Stimulated activated naive CD8-positive, alpha-beta T cell treated with anti-CD3 and anti-CD28 coated beads, Interleukin-15, amount 100 ng/mL, for 72 hours (primary cell): ENCODE measurements around the gene MGMT.

Experiments
- ATAC-seq: fragments of 150-1000 bp; cut with Tn5 transposase; 2 replicates; pipeline ENCODE4 v1.10.0; 2021; ENCODE audit warnings: mild to moderate bottlenecking, moderate library complexity
- DNase-seq, 2 donors: peaks; one replicate each; pipeline ENCODE4 v3.0.0; 2021 to 2022
- H3K27ac Mint-ChIP-seq, 2 donors: one replicate each; pipeline ENCODE4 v1.8.0; 2022; ENCODE audit warnings: mild to moderate bottlenecking in 2 of 2, mixed read lengths in 2 of 2, moderate library complexity in 2 of 2
- H3K27me3 Mint-ChIP-seq: one replicate; pipeline ENCODE4 v1.8.0; 2022; ENCODE audit warnings: mixed read lengths
- H3K4me1 Mint-ChIP-seq: one replicate; pipeline ENCODE4 v1.8.0; 2022; ENCODE audit warnings: mild to moderate bottlenecking, mixed read lengths
- H3K4me3 Mint-ChIP-seq, 2 donors: one replicate each; pipeline ENCODE4 v1.8.0; 2022; ENCODE audit warnings: mild to moderate bottlenecking in 2 of 2, mixed read lengths in 2 of 2, moderate library complexity in 1 of 2
- H3K9me3 Mint-ChIP-seq, 2 donors: one replicate each; pipeline ENCODE4 v1.8.0; 2022; ENCODE audit warnings: mixed read lengths in 2 of 2

The MGMT gene

GRCh38 chr10:129796710-129797420 lies 329.8 kb downstream of the MGMT start:
- H3K27me3 Mint-ChIP-seq = peaks cover 7% of the 10 kb centered on the region
- H3K4me1 Mint-ChIP-seq = no peaks in the 10 kb centered on the region
- ATAC-seq (no peak), DNase-seq (no peak)
- H3K4me3 Mint-ChIP-seq = no peak overlapping the region
- H3K9me3 Mint-ChIP-seq = peaks cover 35 to 78% of the 10 kb centered on the region in 2 donors
- no peak overlapping the region for H3K27ac Mint-ChIP-seq

GRCh38 chr10:129799942-129800341 lies 332.9 kb downstream of the MGMT start:
- H3K27me3 Mint-ChIP-seq = peaks cover 7% of the 10 kb centered on the region

DNA sequence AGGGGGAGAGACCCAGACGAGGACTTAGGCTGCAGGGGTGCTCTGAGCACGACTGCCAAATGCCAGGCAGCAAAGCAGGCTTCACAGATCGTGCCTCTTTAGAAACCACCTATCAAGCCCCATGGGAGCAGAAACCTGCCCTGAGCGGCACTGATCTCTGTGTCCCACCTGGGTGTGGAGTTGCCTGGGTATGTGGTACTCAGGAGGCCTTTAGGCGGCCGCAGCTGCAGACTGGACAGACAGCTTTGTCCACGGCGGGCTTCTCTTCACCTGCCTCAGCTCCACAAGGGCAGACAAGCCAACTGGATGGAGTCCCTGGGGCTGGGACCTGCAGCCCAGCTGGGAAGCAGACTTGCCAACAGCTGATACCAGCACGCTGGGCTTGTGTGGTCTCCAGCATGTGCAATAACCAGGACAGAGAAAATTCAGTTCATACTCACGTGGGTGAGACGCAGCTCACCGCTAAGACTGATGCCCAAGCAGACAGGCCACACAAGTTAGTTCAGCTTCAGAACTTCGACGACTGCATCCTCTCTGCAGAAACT lies 333.8 kb downstream of the MGMT start:
- DNase-seq = no peak
- no peaks in the 10 kb centered on the region for H3K4me1 Mint-ChIP-seq
- H3K9me3 Mint-ChIP-seq = peaks cover 41 to 76% of the 10 kb centered on the region in 2 donors
- no peak overlapping the region for H3K27ac Mint-ChIP-seq
- H3K4me3 Mint-ChIP-seq = no peak overlapping the region
- H3K27me3 Mint-ChIP-seq = peaks cover 7% of the 10 kb centered on the region
- no peak for ATAC-seq

More at GRCh38 chr10:129799942-129800341, 332.9 kb downstream of the MGMT start:
- Mint-ChIP-seq H3K4me3 (no peak overlapping the region), H3K4me1 (no peaks in the 10 kb centered on the region), H3K27ac (no peak overlapping the region), H3K9me3 (peaks cover 42 to 76% of the 10 kb centered on the region in 2 donors)
- ATAC-seq = no peak
- no peak for DNase-seq

DNA sequence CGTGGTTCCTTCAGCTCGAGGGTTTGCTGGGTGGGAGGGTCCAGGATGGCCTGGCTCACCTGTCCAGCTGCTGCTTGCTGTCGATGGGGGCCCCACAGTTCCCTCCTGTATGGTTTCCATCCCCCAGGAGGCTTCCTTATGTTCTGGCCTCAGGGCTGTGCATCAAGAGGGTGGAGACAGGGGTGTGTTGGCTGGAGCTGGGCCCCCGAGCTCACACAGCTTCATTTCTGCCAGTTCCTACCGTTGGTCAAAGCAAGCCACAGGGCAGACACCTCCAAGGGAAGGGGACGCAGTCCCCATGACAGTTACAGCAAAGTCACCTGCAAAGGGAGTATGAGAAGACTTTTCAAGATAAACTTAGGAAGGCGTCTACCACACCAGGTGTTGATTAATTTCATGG lies 340.2 kb downstream of the MGMT start:
- no peak for ATAC-seq

GRCh38 chr10:129808092-129808983 lies 341.3 kb downstream of the MGMT start:
- Mint-ChIP-seq H3K9me3 (peaks cover 22 to 47% of the 10 kb centered on the region in 2 donors), H3K4me1 (no peaks in the 10 kb centered on the region), H3K27me3 (no peaks in the 10 kb centered on the region), H3K4me3 (no peak overlapping the region), H3K27ac (no peak overlapping the region)
- DNase-seq (no peak), ATAC-seq (no peak)

More for the DNA sequence above, 340.2 kb downstream of the MGMT start:
- H3K9me3 Mint-ChIP-seq = peaks cover 28 to 58% of the 10 kb centered on the region in 2 donors
- H3K4me3 Mint-ChIP-seq = no peak overlapping the region
- no peak for DNase-seq
- H3K4me1 Mint-ChIP-seq = no peaks in the 10 kb centered on the region
- H3K27ac Mint-ChIP-seq = no peak overlapping the region
- H3K27me3 Mint-ChIP-seq = no peaks in the 10 kb centered on the region

GRCh38 chr10:129809431-129809830 lies 342.4 kb downstream of the MGMT start:
- ATAC-seq (no peak), DNase-seq (no peak)
- H3K9me3 Mint-ChIP-seq = peaks cover 13 to 36% of the 10 kb centered on the region in 2 donors
- no peak overlapping the region for H3K4me3 Mint-ChIP-seq
- H3K27ac Mint-ChIP-seq = no peak overlapping the region
- H3K4me1 Mint-ChIP-seq = no peaks in the 10 kb centered on the region
- no peaks in the 10 kb centered on the region for H3K27me3 Mint-ChIP-seq

DNA sequence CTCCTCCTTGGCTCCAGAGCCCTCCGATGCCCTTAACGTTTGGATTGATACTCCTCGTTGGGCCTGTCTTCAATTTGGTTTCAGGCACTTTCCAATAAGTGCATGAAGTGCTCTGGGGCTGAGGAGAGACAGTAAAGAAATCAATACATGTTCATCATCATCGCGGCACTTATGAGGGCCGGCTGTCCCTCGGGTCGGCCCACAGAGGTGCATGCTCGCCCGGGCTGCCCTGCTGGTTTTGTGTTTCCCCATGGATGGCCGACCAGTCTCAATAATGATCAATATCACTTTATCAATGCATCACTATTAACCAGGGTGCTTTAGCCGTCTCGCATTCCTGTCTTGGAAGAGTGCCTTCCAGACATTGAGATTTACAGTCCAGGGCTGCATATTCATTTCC lies 342.8 kb downstream of the MGMT start:
- H3K4me1 Mint-ChIP-seq = no peaks in the 10 kb centered on the region
- H3K4me3 Mint-ChIP-seq = no peak overlapping the region
- H3K27ac Mint-ChIP-seq = no peak overlapping the region
- peaks cover 3% of the 10 kb centered on the region for H3K27me3 Mint-ChIP-seq
- peaks cover 10 to 33% of the 10 kb centered on the region in 2 donors for H3K9me3 Mint-ChIP-seq
- DNase-seq (no peak), ATAC-seq (no peak)

- Mint-ChIP-seq H3K9me3 (peaks cover 10 to 20% of the 10 kb centered on the region in 2 donors), H3K27ac (no peak overlapping the region), H3K4me1 (no peaks in the 10 kb centered on the region), H3K27me3 (peaks cover 10% of the 10 kb centered on the region), H3K4me3 (no peak overlapping the region)
- ATAC-seq = no peak
- DNase-seq = no peak
Observed at GRCh38 chr10:129811208-129811607, 344.2 kb downstream of the MGMT start.

DNA sequence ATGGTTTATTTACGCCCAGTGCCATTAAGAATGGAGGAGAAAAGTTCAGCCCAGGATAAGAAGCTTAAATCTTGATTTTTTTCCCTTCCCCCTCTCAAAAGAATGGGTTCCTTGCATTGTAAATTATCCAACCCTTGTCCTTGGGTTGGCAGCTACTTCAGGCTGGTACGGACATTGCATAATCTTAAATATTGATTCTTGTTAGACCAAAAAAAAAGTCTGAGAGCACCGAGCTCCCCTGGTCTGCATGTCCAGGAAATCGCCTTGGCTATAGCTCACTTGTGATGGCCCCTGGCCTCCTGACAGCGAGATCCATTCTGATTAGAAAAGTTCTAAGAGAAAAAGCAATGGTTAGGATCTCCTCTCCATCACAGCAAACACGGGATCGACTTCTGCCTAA lies 345.4 kb downstream of the MGMT start:
- Mint-ChIP-seq H3K4me1 (no peaks in the 10 kb centered on the region), H3K4me3 (no peak overlapping the region), H3K27ac (no peak overlapping the region), H3K27me3 (peaks cover 10% of the 10 kb centered on the region), H3K9me3 (peaks cover 0 to 8% of the 10 kb centered on the region in 2 donors)
- DNase-seq (no peak), ATAC-seq (no peak)

DNA sequence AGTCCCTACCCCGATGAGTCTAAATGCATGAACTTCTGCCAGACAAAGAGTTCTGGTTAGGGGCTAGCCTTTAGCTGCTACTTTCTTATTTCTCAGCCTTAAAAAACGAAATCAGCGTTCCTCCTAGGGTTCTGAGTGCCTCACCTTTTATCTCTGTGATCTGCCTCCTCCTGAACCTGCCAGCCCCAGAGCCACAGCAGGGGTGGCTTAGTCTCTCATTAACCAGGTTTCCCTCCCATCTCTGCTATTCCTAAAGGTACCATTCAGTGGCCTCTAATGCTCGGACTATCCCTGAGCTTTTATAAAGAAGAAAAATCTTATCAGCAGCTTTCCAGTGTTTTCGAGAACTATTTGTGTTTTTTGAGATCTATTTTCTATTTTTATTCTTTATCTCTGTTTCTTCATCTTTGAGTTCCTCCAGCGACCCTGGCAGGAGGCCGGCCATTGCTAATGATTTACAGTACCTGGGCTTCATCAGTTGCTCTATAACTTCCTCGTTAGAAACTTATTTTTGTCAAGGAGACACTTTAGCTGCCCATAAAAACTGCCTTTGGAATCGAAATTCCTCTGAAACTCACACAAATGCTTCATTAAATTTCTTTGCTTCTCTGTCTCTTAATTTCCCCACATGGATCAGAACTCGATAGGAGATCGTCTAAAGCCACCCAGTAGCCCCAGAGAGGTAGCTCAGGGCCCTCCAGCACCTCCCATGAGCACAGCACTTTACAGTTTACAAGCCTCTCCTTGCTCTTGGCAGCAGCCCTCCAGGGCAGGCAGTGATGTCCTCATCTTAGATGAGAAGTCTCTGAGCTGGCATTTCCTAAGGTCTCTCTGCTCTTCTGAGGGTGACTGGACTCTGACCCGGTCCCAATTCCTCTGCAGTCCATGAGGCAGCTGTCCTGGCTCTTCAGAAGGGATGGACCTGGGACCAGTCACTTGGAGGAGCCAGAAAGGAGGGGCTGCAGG lies 347.9 kb downstream of the MGMT start:
- ATAC-seq = no peak
- Mint-ChIP-seq H3K9me3 (peaks cover 0 to 11% of the 10 kb centered on the region in 2 donors), H3K27ac (no peak overlapping the region), H3K4me1 (no peaks in the 10 kb centered on the region), H3K4me3 (no peak overlapping the region), H3K27me3 (peaks cover 17% of the 10 kb centered on the region)
- DNase-seq = no peak

DNA sequence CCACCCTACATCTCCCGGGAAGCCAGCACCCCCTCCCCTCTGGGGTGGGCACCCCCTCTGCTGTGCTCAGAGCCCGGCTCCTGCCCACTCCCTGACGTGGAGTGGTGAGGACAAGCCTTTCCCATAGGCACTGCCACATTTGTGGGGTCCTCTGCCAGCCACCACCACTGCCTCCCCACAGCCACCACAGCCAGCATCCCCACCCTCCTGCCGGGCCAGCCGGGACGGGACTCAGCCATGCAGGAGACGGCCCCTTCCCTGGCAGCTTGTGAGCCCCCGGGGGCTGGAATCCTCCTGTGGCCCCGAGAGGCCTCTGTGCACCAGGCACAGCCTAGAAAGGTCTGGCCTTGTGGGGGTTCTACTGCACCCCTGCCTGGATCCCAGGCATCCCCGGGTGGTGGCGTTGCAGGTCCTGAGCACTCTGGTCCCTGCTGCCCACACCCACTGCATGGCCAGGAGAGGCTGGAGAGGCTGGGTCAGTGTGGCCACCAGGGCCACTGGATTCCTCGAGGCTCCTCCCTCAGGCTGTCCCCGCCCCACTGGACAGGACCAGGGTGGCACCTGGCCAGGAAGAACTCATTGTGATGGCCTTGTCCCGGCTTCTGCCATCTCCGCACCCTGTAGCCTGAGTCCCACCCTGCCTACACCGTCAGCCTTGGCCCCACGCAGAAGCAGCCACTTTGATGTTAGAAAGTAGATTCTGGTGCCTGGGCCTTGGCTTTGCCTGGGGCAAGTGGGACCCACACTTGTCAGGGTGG lies 349.0 kb downstream of the MGMT start:
- ATAC-seq (peak; percentile 39), DNase-seq (no peak)
- Mint-ChIP-seq H3K9me3 (peaks cover 0 to 11% of the 10 kb centered on the region in 2 donors), H3K4me1 (no peaks in the 10 kb centered on the region), H3K27ac (no peak overlapping the region), H3K4me3 (no peak overlapping the region), H3K27me3 (peaks cover 17% of the 10 kb centered on the region)

DNA sequence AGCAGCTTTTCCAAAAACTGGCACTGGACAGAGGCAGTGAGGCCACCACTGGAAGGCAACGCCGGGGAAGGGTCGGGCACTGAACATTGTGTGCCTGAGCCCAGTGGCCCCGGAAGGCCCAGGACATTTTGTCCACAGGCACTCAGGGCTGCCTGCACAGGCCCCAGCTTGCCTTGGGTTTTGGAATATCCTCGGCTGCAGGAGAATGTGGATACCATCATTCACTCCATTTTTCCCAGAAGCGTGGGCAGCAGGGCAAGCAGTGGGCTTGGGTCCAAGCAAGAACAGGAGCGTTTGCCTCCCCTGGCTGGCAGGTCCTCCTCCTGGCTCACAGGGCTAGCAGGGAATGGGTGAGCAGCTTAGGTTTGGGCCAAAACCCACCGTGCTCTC lies 349.6 kb downstream of the MGMT start:
- no peak for DNase-seq
- H3K9me3 Mint-ChIP-seq = peaks cover 0 to 11% of the 10 kb centered on the region in 2 donors
- H3K4me3 Mint-ChIP-seq = no peak overlapping the region
- ATAC-seq = no peak
- no peak overlapping the region for H3K27ac Mint-ChIP-seq
- H3K4me1 Mint-ChIP-seq = no peaks in the 10 kb centered on the region
- peaks cover 17% of the 10 kb centered on the region for H3K27me3 Mint-ChIP-seq
